Liver (tissue), 9 donors: ENCODE results near the gene ATP10B. TPM values are rescaled to one million over a fixed set of nuclear protein-coding genes. Genes with fewer than 3 reads are reported as not detected.

Experiments used
- DNase-seq: peaks from one replicate; pipeline ENCODE4 v3.0.0-alpha.2; 2017; ENCODE audit warnings: low spot score
- H3K27ac ChIP-seq, 2 donors: one replicate each; pipeline ENCODE4 v1.7.0; 2013; ENCODE audit warnings: inconsistent platforms in 2 of 2, low read length in 2 of 2, control low read depth in 1 of 2, low read depth in 1 of 2, mild to moderate bottlenecking in 1 of 2
- H3K27me3 ChIP-seq, 4 donors: one replicate each; pipeline versions ENCODE4 v1.6.1 to v1.7.0; 2013; ENCODE audit warnings: low read length in 3 of 4, inconsistent platforms in 1 of 4, mild to moderate bottlenecking in 1 of 4, moderate library complexity in 1 of 4; ENCODE audit not compliant: control insufficient read depth in 4 of 4, insufficient read depth in 4 of 4
- H3K36me3 ChIP-seq, 4 donors: one replicate each; pipeline versions ENCODE4 v1.6.1 to v1.7.0; 2013; ENCODE audit warnings: low read length in 3 of 4, mild to moderate bottlenecking in 3 of 4, low read depth in 1 of 4, moderate library complexity in 1 of 4; ENCODE audit not compliant: control insufficient read depth in 4 of 4, insufficient read depth in 3 of 4
- H3K4me1 ChIP-seq, 4 donors: one replicate each; pipeline versions ENCODE4 v1.6.1 to v1.7.0; 2013; ENCODE audit warnings: low read length in 3 of 4, mild to moderate bottlenecking in 3 of 4, moderate library complexity in 1 of 4; ENCODE audit not compliant: control insufficient read depth in 4 of 4, insufficient read depth in 4 of 4
- H3K4me3 ChIP-seq, 3 donors: one replicate each; pipeline versions ENCODE4 v1.6.1 to v1.7.0; 2013; ENCODE audit warnings: low read length in 3 of 3, control low read depth in 1 of 3, low read depth in 1 of 3, mild to moderate bottlenecking in 1 of 3
- H3K9ac ChIP-seq, 2 donors: one replicate each; pipeline ENCODE4 v1.7.0; 2013; ENCODE audit warnings: low read length in 2 of 2, mild to moderate bottlenecking in 2 of 2, moderate library complexity in 2 of 2, control low read depth in 1 of 2, low read depth in 1 of 2
- H3K9me3 ChIP-seq, 4 donors: one replicate each; pipeline versions ENCODE4 v1.6.1 to v1.7.0; 2013; ENCODE audit warnings: low read length in 3 of 4; ENCODE audit not compliant: control insufficient read depth in 4 of 4
- EGR1 ChIP-seq, 2 donors: IDR thresholded peaks; 2 replicates each; pipeline ENCODE4 v1.6.1; 2016 to 2018; ENCODE audit warnings: antibody characterized with exemption in 2 of 2, low read depth in 2 of 2
- FOXA1 ChIP-seq: IDR thresholded peaks from 2 replicates; pipeline ENCODE4 v1.6.1; 2016; ENCODE audit warnings: antibody characterized with exemption
- FOXA2 ChIP-seq: IDR thresholded peaks from 2 replicates; pipeline ENCODE4 v1.6.1; 2016; ENCODE audit warnings: antibody characterized with exemption
- GABPA ChIP-seq, 2 donors: IDR thresholded peaks in 1 of 2; conservative IDR thresholded peaks in 1 of 2; 2 replicates each; pipeline ENCODE4 v1.6.1; 2016; ENCODE audit warnings: antibody characterized with exemption in 2 of 2, mild to moderate bottlenecking in 1 of 2, moderate library complexity in 1 of 2
- HNF4A ChIP-seq, 2 donors: conservative IDR thresholded peaks; 2 replicates each; pipeline ENCODE4 v1.6.1; 2016; ENCODE audit warnings: antibody characterized with exemption in 2 of 2, mild to moderate bottlenecking in 2 of 2
- HNF4G ChIP-seq: IDR thresholded peaks from 2 replicates; pipeline ENCODE4 v1.6.1; 2016; ENCODE audit warnings: antibody characterized with exemption
- JUND ChIP-seq, 2 donors: IDR thresholded peaks; 2 replicates each; pipeline ENCODE4 v1.6.1; 2016; ENCODE audit warnings: antibody characterized with exemption in 2 of 2
- NR2F2 ChIP-seq: IDR thresholded peaks from 2 replicates; pipeline ENCODE4 v1.6.1; 2016; ENCODE audit warnings: antibody characterized with exemption
- RAD21 ChIP-seq, 2 donors: IDR thresholded peaks; 2 replicates each; pipeline ENCODE4 v1.6.1; 2016; ENCODE audit warnings: antibody characterized with exemption in 2 of 2, mild to moderate bottlenecking in 2 of 2
- RXRA ChIP-seq, 2 donors: IDR thresholded peaks; 2 replicates each; pipeline ENCODE4 v1.6.1; 2017 to 2018; ENCODE audit warnings: antibody characterized with exemption in 2 of 2, mild to moderate bottlenecking in 1 of 2
- SP1 ChIP-seq: IDR thresholded peaks from 2 replicates; pipeline ENCODE4 v1.6.1; 2018; ENCODE audit warnings: antibody characterized with exemption, mild to moderate bottlenecking
- TAF1 ChIP-seq: conservative IDR thresholded peaks from 2 replicates; pipeline ENCODE4 v1.6.1; 2016; ENCODE audit warnings: antibody characterized with exemption, mild to moderate bottlenecking
- YY1 ChIP-seq: IDR thresholded peaks from 2 replicates; pipeline ENCODE4 v1.6.1; 2016; ENCODE audit warnings: antibody characterized with exemption, mild to moderate bottlenecking
- WGBS: extraction: QIAGEN DNeasy Blood & Tissue Kit; methylation state at CpG from one replicate; pipeline ENCODE4 v1.1.7; 2013; 5-methylcytosine and 5-hydroxymethylcytosine counted together
- polyA plus RNA-seq, 2 donors: library from polyadenylated mRNA; stranded (reverse) in 1 of 2; unstranded in 1 of 2; fragments of 200-250 nt in 1 of 2; fragments of >200 nt in 1 of 2; fragmentation: Nextera tagmentation in 1 of 2; extraction: Ambion mirVana in 1 of 2; gene quantifications; one replicate each; pipeline versions ENCODE4 v1.2.1 to v1.2.3, GENCODE V29; 2013 to 2015
- total RNA-seq, 2 donors: library from RNA; depleted of rRNA; stranded (reverse); fragments of >200 nt; gene quantifications; one replicate each; pipeline ENCODE4 v1.2.3, GENCODE V29; 2014
- TF ChIP-seq, protein P1 (sequence below): fragments of 150-350 bp; IDR thresholded peaks from 2 replicates; pipeline ENCODE4 v1.5.1; 2017; ENCODE audit warnings: improper control_type of control experiment, low read depth, low read length; ENCODE audit not compliant: missing input control
- TF ChIP-seq, protein P2 (sequence below): IDR thresholded peaks from 2 replicates; pipeline ENCODE4 v1.6.1; 2016; ENCODE audit warnings: antibody characterized with exemption, mild to moderate bottlenecking
- TF ChIP-seq, protein P3 (sequence below): IDR thresholded peaks from 2 replicates; pipeline ENCODE4 v1.6.1; 2016; ENCODE audit warnings: antibody characterized with exemption
- TF ChIP-seq, protein P4 (sequence below): IDR thresholded peaks from 2 replicates; pipeline ENCODE4 v1.6.1; 2016; ENCODE audit warnings: antibody characterized with exemption
- TF ChIP-seq, protein P5 (sequence below): IDR thresholded peaks from 2 replicates; pipeline ENCODE4 v1.6.1; 2016; ENCODE audit warnings: antibody characterized with exemption
- donor health status: healthy.
- donor health status: healthy.
- donor health status: healthy.
- donor health status: healthy.
- donor health status: healthy.

ATP10B gene
- total and polyA plus RNA-seq, 4 donors: 0.05 to 0.67 (median 0.05) TPM; not detected in 1

DNA sequence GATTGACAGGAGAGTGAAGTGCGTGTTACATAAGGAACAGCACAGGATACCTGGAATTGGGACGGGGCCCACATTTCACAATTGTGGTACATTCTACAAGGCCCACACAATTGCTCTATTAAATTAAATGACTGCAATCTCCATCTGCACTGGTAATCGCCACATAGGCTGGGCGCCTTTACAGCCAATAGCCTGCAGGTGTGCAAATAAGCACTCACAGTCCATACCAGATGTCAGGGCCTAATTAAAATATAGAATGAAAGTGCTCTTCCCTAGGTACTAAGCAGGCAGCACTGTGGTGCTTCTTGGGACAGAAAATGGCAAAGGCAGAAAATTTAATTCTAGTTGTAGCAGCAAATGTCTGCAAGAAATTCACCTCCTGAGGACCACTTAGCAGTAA lies 82.7 kb downstream of the ATP10B start:
- H3K4me3 ChIP-seq: no peak overlapping the region
- H3K9ac ChIP-seq: no peak overlapping the region
- H3K27ac ChIP-seq: no peak overlapping the region
- 84% methylated on average over 4 of the region's 4 CpGs for WGBS
- DNase-seq: no peak
- no peaks in the 10 kb centered on the region for H3K27me3 ChIP-seq
- TF ChIP-seq, protein P1, sequence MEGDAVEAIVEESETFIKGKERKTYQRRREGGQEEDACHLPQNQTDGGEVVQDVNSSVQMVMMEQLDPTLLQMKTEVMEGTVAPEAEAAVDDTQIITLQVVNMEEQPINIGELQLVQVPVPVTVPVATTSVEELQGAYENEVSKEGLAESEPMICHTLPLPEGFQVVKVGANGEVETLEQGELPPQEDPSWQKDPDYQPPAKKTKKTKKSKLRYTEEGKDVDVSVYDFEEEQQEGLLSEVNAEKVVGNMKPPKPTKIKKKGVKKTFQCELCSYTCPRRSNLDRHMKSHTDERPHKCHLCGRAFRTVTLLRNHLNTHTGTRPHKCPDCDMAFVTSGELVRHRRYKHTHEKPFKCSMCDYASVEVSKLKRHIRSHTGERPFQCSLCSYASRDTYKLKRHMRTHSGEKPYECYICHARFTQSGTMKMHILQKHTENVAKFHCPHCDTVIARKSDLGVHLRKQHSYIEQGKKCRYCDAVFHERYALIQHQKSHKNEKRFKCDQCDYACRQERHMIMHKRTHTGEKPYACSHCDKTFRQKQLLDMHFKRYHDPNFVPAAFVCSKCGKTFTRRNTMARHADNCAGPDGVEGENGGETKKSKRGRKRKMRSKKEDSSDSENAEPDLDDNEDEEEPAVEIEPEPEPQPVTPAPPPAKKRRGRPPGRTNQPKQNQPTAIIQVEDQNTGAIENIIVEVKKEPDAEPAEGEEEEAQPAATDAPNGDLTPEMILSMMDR: no peak
- TF ChIP-seq FOXA2: no peak
- TF ChIP-seq, protein P2, sequence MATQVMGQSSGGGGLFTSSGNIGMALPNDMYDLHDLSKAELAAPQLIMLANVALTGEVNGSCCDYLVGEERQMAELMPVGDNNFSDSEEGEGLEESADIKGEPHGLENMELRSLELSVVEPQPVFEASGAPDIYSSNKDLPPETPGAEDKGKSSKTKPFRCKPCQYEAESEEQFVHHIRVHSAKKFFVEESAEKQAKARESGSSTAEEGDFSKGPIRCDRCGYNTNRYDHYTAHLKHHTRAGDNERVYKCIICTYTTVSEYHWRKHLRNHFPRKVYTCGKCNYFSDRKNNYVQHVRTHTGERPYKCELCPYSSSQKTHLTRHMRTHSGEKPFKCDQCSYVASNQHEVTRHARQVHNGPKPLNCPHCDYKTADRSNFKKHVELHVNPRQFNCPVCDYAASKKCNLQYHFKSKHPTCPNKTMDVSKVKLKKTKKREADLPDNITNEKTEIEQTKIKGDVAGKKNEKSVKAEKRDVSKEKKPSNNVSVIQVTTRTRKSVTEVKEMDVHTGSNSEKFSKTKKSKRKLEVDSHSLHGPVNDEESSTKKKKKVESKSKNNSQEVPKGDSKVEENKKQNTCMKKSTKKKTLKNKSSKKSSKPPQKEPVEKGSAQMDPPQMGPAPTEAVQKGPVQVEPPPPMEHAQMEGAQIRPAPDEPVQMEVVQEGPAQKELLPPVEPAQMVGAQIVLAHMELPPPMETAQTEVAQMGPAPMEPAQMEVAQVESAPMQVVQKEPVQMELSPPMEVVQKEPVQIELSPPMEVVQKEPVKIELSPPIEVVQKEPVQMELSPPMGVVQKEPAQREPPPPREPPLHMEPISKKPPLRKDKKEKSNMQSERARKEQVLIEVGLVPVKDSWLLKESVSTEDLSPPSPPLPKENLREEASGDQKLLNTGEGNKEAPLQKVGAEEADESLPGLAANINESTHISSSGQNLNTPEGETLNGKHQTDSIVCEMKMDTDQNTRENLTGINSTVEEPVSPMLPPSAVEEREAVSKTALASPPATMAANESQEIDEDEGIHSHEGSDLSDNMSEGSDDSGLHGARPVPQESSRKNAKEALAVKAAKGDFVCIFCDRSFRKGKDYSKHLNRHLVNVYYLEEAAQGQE: no peak
- TF ChIP-seq TAF1: no peak
- no peak for TF ChIP-seq NR2F2
- TF ChIP-seq FOXA1: no peak
- no peak for TF ChIP-seq SP1
- TF ChIP-seq YY1: no peak
- no peak for TF ChIP-seq RAD21 (IDR thresholded peaks at IDR 0.05)
- no peak for TF ChIP-seq JUND (IDR thresholded peaks at IDR 0.05)
- TF ChIP-seq GABPA (IDR thresholded peaks at IDR 0.05 in 1 of 2, conservative IDR thresholded peaks at IDR 0.05 in 1 of 2): no peak
- no peak for TF ChIP-seq HNF4A (conservative IDR thresholded peaks at IDR 0.05)
- no peak for TF ChIP-seq EGR1 (IDR thresholded peaks at IDR 0.05; ENCODE audit: low read depth in 2 of 2)
- TF ChIP-seq, protein P3, sequence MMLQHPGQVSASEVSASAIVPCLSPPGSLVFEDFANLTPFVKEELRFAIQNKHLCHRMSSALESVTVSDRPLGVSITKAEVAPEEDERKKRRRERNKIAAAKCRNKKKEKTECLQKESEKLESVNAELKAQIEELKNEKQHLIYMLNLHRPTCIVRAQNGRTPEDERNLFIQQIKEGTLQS: no peak
- TF ChIP-seq, protein P4, sequence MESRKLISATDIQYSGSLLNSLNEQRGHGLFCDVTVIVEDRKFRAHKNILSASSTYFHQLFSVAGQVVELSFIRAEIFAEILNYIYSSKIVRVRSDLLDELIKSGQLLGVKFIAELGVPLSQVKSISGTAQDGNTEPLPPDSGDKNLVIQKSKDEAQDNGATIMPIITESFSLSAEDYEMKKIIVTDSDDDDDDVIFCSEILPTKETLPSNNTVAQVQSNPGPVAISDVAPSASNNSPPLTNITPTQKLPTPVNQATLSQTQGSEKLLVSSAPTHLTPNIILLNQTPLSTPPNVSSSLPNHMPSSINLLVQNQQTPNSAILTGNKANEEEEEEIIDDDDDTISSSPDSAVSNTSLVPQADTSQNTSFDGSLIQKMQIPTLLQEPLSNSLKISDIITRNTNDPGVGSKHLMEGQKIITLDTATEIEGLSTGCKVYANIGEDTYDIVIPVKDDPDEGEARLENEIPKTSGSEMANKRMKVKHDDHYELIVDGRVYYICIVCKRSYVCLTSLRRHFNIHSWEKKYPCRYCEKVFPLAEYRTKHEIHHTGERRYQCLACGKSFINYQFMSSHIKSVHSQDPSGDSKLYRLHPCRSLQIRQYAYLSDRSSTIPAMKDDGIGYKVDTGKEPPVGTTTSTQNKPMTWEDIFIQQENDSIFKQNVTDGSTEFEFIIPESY: no peak
- TF ChIP-seq, protein P5, sequence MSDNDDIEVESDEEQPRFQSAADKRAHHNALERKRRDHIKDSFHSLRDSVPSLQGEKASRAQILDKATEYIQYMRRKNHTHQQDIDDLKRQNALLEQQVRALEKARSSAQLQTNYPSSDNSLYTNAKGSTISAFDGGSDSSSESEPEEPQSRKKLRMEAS: no peak
- TF ChIP-seq RXRA (IDR thresholded peaks at IDR 0.05): no peak
- no peak for TF ChIP-seq HNF4G
- no peaks in the 10 kb centered on the region for H3K4me1 ChIP-seq
- no peaks in the 10 kb centered on the region for H3K9me3 ChIP-seq
- H3K36me3 ChIP-seq: no peaks in the 10 kb centered on the region
